ES-I3 (cell line): ENCODE measurements around the gene MSH2.

Experiments
- H3K36me3 ChIP-seq: 2 replicates; pipeline ENCODE4 v1.6.1; 2013; ENCODE audit warnings: mild to moderate bottlenecking, low read length, control low read depth, moderate library complexity; ENCODE audit not compliant: insufficient read depth
- H3K4me1 ChIP-seq: 2 replicates; pipeline ENCODE4 v1.6.1; 2013; ENCODE audit warnings: mild to moderate bottlenecking, control low read depth, low read length; ENCODE audit not compliant: insufficient read depth
- H3K9ac ChIP-seq: 2 replicates; pipeline ENCODE4 v1.6.1; 2013; ENCODE audit warnings: low read depth, mild to moderate bottlenecking, low read length, moderate library complexity
- H3K9me3 ChIP-seq: 2 replicates; pipeline ENCODE4 v1.6.1; 2013; ENCODE audit warnings: mild to moderate bottlenecking, low read length, moderate library complexity; ENCODE audit not compliant: control insufficient read depth, insufficient read depth

The MSH2 gene

GRCh38 chr2:47518497-47519146, 115.7 kb downstream of the MSH2 start:
- Histone ChIP-seq H3K4me1 (no peaks in the 10 kb centered on the region), H3K9ac (no peak overlapping the region), H3K36me3 (no peaks in the 10 kb centered on the region), H3K9me3 (no peaks in the 10 kb centered on the region)

- Histone ChIP-seq H3K36me3 (no peaks in the 10 kb centered on the region), H3K9ac (no peak overlapping the region), H3K9me3 (no peaks in the 10 kb centered on the region), H3K4me1 (no peaks in the 10 kb centered on the region)
Measured at GRCh38 chr2:47519147-47519537, 116.2 kb downstream of the MSH2 start.

- H3K4me1 ChIP-seq = no peaks in the 10 kb centered on the region
- no peaks in the 10 kb centered on the region for H3K9me3 ChIP-seq
- H3K36me3 ChIP-seq = no peaks in the 10 kb centered on the region
- H3K9ac ChIP-seq = no peak overlapping the region
Measured at GRCh38 chr2:47519604-47520301, 116.8 kb downstream of the MSH2 start.

- H3K9me3 ChIP-seq = no peaks in the 10 kb centered on the region
- H3K4me1 ChIP-seq = no peaks in the 10 kb centered on the region
- H3K9ac ChIP-seq = peak overlapping the region; percentile 41; the same call in 1 of the 2 replicates
- no peaks in the 10 kb centered on the region for H3K36me3 ChIP-seq
Measured at GRCh38 chr2:47520302-47520630, 117.3 kb downstream of the MSH2 start.

- Histone ChIP-seq H3K36me3 (no peaks in the 10 kb centered on the region), H3K4me1 (no peaks in the 10 kb centered on the region), H3K9me3 (no peaks in the 10 kb centered on the region), H3K9ac (peak overlapping the region; percentile 41; the same call in 1 of the 2 replicates)
Measured at GRCh38 chr2:47520825-47521665, 118.1 kb downstream of the MSH2 start.

GRCh38 chr2:47521666-47522285, 118.8 kb downstream of the MSH2 start:
- H3K4me1 ChIP-seq = no peaks in the 10 kb centered on the region
- peak overlapping the region; percentile 41; the same call in 1 of the 2 replicates for H3K9ac ChIP-seq
- H3K9me3 ChIP-seq = no peaks in the 10 kb centered on the region

GRCh38 chr2:47525167-47525566, 122.2 kb downstream of the MSH2 start:
- no peak overlapping the region for H3K9ac ChIP-seq
- no peaks in the 10 kb centered on the region for H3K36me3 ChIP-seq
- H3K9me3 ChIP-seq = no peaks in the 10 kb centered on the region
- H3K4me1 ChIP-seq = no peaks in the 10 kb centered on the region

More at GRCh38 chr2:47521666-47522285, 118.8 kb downstream of the MSH2 start:
- H3K36me3 ChIP-seq = no peaks in the 10 kb centered on the region

- Histone ChIP-seq H3K9me3 (no peaks in the 10 kb centered on the region), H3K4me1 (no peaks in the 10 kb centered on the region), H3K9ac (no peak overlapping the region), H3K36me3 (no peaks in the 10 kb centered on the region; the same call in 1 of the 2 replicates)
Measured at GRCh38 chr2:47528455-47528854, 125.5 kb downstream of the MSH2 start.

- Histone ChIP-seq H3K9me3 (no peaks in the 10 kb centered on the region), H3K9ac (no peak overlapping the region), H3K4me1 (peaks cover 3% of the 10 kb centered on the region), H3K36me3 (no peaks in the 10 kb centered on the region; the same call in 1 of the 2 replicates)
Measured at GRCh38 chr2:47528874-47529273, 125.9 kb downstream of the MSH2 start.

GRCh38 chr2:47530105-47530760, 127.3 kb downstream of the MSH2 start:
- Histone ChIP-seq H3K4me1 (peaks cover 15% of the 10 kb centered on the region), H3K9me3 (no peaks in the 10 kb centered on the region), H3K36me3 (no peaks in the 10 kb centered on the region; the same call in 1 of the 2 replicates), H3K9ac (no peak overlapping the region)

- peaks cover 18% of the 10 kb centered on the region for H3K4me1 ChIP-seq
- no peaks in the 10 kb centered on the region for H3K9me3 ChIP-seq
- H3K36me3 ChIP-seq = no peaks in the 10 kb centered on the region; the same call in 1 of the 2 replicates
Measured at GRCh38 chr2:47531378-47532042, 128.6 kb downstream of the MSH2 start.

More at GRCh38 chr2:47531378-47532042, 128.6 kb downstream of the MSH2 start:
- no peak overlapping the region for H3K9ac ChIP-seq
